HepG2 (cell line): ENCODE results near the gene NPHP4. TPM values are rescaled to one million over a fixed set of nuclear protein-coding genes. Genes with fewer than 3 reads are reported as not detected.

ENCODE experiments used
- AHDC1 ChIP-seq: sonication (generic); formaldehyde crosslinking; IDR thresholded peaks from 2 replicates; pipeline ENCODE4 v1.5.1; 2020; ENCODE audit warnings: mild to moderate bottlenecking, missing genetic modification reagents, borderline replicate concordance
- CHD2 ChIP-seq: IDR thresholded peaks from 2 replicates; pipeline ENCODE4 v1.6.1; 2011; ENCODE audit warnings: low read depth, low read length, improper control_type of control experiment
- DR1 ChIP-seq: sonication (generic); formaldehyde crosslinking; IDR thresholded peaks from 2 replicates; pipeline ENCODE4 v1.8.0; 2021; ENCODE audit warnings: mild to moderate bottlenecking, missing genetic modification reagents, inconsistent platforms
- HNF1B ChIP-seq: sonication (generic); formaldehyde crosslinking; IDR thresholded peaks from 2 replicates; pipeline ENCODE4 v1.5.1; 2020; ENCODE audit warnings: mild to moderate bottlenecking, moderate library complexity, missing genetic modification reagents
- IRX3 ChIP-seq: sonication (generic); formaldehyde crosslinking; IDR thresholded peaks from 2 replicates; pipeline ENCODE4 v1.8.1; 2023; ENCODE audit warnings: mild to moderate bottlenecking, low read depth, missing genetic modification reagents, borderline replicate concordance
- SIN3B ChIP-seq: fragments of 150-350 bp; IDR thresholded peaks from 2 replicates; pipeline ENCODE4 v1.6.1; 2014; ENCODE audit warnings: low read length
- TSC22D2 ChIP-seq: sonication (generic); formaldehyde crosslinking; IDR thresholded peaks from 2 replicates; pipeline ENCODE4 v1.5.1; 2020; ENCODE audit warnings: missing genetic modification reagents, mild to moderate bottlenecking, borderline replicate concordance
- ZBTB33 ChIP-seq: sonication (generic); formaldehyde crosslinking; IDR thresholded peaks from 2 replicates; pipeline ENCODE4 v1.4.0; 2020; ENCODE audit warnings: missing genetic modification reagents
- ZFX ChIP-seq: sonication (generic); formaldehyde crosslinking; IDR thresholded peaks from 2 replicates; pipeline ENCODE4 v1.4.0; 2020; ENCODE audit warnings: mild to moderate bottlenecking, low read depth, missing genetic modification reagents, moderate library complexity
- ZNF12 ChIP-seq: sonication (generic); formaldehyde crosslinking; IDR thresholded peaks from 2 replicates; pipeline ENCODE4 v1.5.0; 2020; ENCODE audit warnings: missing genetic modification reagents
- ZNF275 ChIP-seq: sonication (generic); formaldehyde crosslinking; IDR thresholded peaks from 2 replicates; pipeline ENCODE4 v1.8.0; 2022; ENCODE audit warnings: missing genetic modification reagents, mild to moderate bottlenecking, inconsistent platforms, borderline replicate concordance
- ZNF441 ChIP-seq: sonication (generic); formaldehyde crosslinking; IDR thresholded peaks from 2 replicates; pipeline ENCODE4 v1.7.0; 2021; ENCODE audit warnings: missing genetic modification reagents, borderline replicate concordance
- ZNF530 ChIP-seq: sonication (generic); formaldehyde crosslinking; IDR thresholded peaks from 2 replicates; pipeline ENCODE4 v1.5.0; 2020; ENCODE audit warnings: low read depth, mild to moderate bottlenecking, missing genetic modification reagents
- ZNF564 ChIP-seq: sonication (generic); formaldehyde crosslinking; IDR thresholded peaks from 2 replicates; pipeline ENCODE4 v1.8.1; 2023; ENCODE audit warnings: mild to moderate bottlenecking, missing genetic modification reagents
- ZNF589 ChIP-seq: sonication (generic); formaldehyde crosslinking; conservative IDR thresholded peaks from 2 replicates; pipeline ENCODE4 v1.8.0; 2022; ENCODE audit warnings: mild to moderate bottlenecking, moderate library complexity, missing genetic modification reagents
- ZNF678 ChIP-seq: sonication (generic); formaldehyde crosslinking; IDR thresholded peaks from 2 replicates; pipeline ENCODE4 v1.4.0; 2020; ENCODE audit warnings: mild to moderate bottlenecking, missing genetic modification reagents
- ZNF792 ChIP-seq: IDR thresholded peaks from 2 replicates; pipeline ENCODE4 v1.6.1; 2016
- ZNF800 ChIP-seq: sonication (generic); formaldehyde crosslinking; IDR thresholded peaks from 2 replicates; pipeline ENCODE4 v1.4.0; 2020; ENCODE audit warnings: missing genetic modification reagents
- polyA plus RNA-seq, 8 experiments: library from polyadenylated mRNA; depleted of rRNA in 3 of 8; stranded (reverse) in 7 of 8; unstranded in 1 of 8; fragments of >200 nt; fragmentation: Illumina TruSeq in 4 of 8; extraction: Trizol in 4 of 8; gene quantifications; 2 replicates each; pipeline versions ENCODE4 v1.2.1 to v1.2.3, GENCODE V29; 2011 to 2016; ENCODE audit warnings: low read depth in 4 of 8, missing spikeins in 1 of 8, mixed read lengths in 1 of 8; ENCODE audit not compliant: insufficient read depth in 1 of 8
- total RNA-seq, 5 experiments: library from RNA; depleted of rRNA; stranded (reverse); fragments of >200 nt; fragmentation: Illumina TruSeq; extraction: Trizol; gene quantifications; 2 replicates each; pipeline ENCODE4 v1.2.3, GENCODE V29; 2016; ENCODE audit warnings: low read depth in 1 of 5

The NPHP4 gene
- total and polyA plus RNA-seq, 2 of the 13 experiments (the other 11 are each of a cell fraction or from before 2014, with no cell fraction given) = 4.4 to 6.8 TPM

- TF ChIP-seq AHDC1 (CRISPR knock-in tag) (peak; percentile 89), DR1 (CRISPR knock-in tag) (no peak), ZNF792 (CRISPR knock-in tag) (0 out of 2 replicates have a peak, but pooled peaks have one; percentile 41), ZNF530 (CRISPR knock-in tag) (no peak), ZNF678 (CRISPR knock-in tag) (no peak), IRX3 (no peak), ZNF800 (CRISPR knock-in tag) (no peak), TSC22D2 (no peak; the same call in 1 of the 2 replicates), ZBTB33 (CRISPR knock-in tag) (no peak), ZNF12 (CRISPR knock-in tag) (peak; percentile 85), HNF1B (CRISPR knock-in tag) (0 out of 2 replicates have a peak, but pooled peaks have one; percentile 21), CHD2 (no peak; the same call in 1 of the 2 replicates), ZNF441 (CRISPR knock-in tag) (no peak), ZFX (CRISPR knock-in tag) (no peak; the same call in 1 of the 2 replicates), ZNF589 (CRISPR knock-in tag) (no peak), SIN3B (no peak), ZNF275 (CRISPR knock-in tag) (no peak), ZNF564 (no peak)
These were observed 36.7 kb downstream of the NPHP4 start (continued) for GRCh38 chr1:5955479-5955977.
